Measurements from ENCODE around the gene ZNF83.
"Not testable (repeated sequence)": the region's sequence is repeated elsewhere in the genome, so short reads cannot be mapped to it uniquely, and the experiment has no call there.

Gene ZNF83

GRCh38 chr19:52638601-52639000 is 446 bp upstream of the ZNF83 start:
- Histone ChIP-seq H2BK12ac (ENCODE audit: low read length in 2 of 2) (no peak overlapping the region), H3K79me1 (replicated peaks; ENCODE audit: low read length, poor library complexity, severe bottlenecking) (peaks cover 21% of the 10 kb centered on the region), H4K91ac (ENCODE audit: low read length) (peak overlapping the region; percentile 50), H2BK15ac (ENCODE audit: low read depth, poor library complexity, severe bottlenecking) (no peak overlapping the region), H3K9ac (ENCODE audit: low read length) (peak overlapping the region; percentile 78), H2AK5ac (ENCODE audit: low read length, severe bottlenecking) (no peak overlapping the region), H2BK5ac (ENCODE audit: low read depth, low read length, poor library complexity, severe bottlenecking) (no peak overlapping the region), H3K4me1 (ENCODE audit: control insufficient read depth, insufficient read depth, low read depth, low read length) (peaks cover 7% of the 10 kb centered on the region), H3K18ac (ENCODE audit: low read depth in 1 of 2, low read length in 2 of 2) (peak overlapping the region; percentile 61 to 70), H3K23ac (ENCODE audit: low read length in 2 of 2) (no peak overlapping the region), H3K4ac (ENCODE audit: low read depth in 1 of 2, low read length in 2 of 2) (no peak overlapping the region), H3K4me3 (ENCODE audit: insufficient read depth in 1 of 2, low read depth in 1 of 2, low read length in 2 of 2) (peak overlapping the region; percentile 56 to 97), H2AFZ (ENCODE audit: low read depth, low read length) (peak overlapping the region; percentile 90), H3K14ac (ENCODE audit: low read length in 2 of 2) (peak overlapping the region in 1 of 2 experiments; percentile 35), H3K4me2 (ENCODE audit: low read length, poor library complexity, severe bottlenecking) (peak overlapping the region; percentile 82), H3K9me3 (ENCODE audit: control insufficient read depth, low read length) (no peaks in the 10 kb centered on the region), H2BK120ac (ENCODE audit: low read depth, low read length) (no peak overlapping the region), H3K36me3 (ENCODE audit: control insufficient read depth in 1 of 2, insufficient read depth in 2 of 2, low read depth in 1 of 2, low read length in 2 of 2) (peaks cover 2 to 13% of the 10 kb centered on the region in 2 experiments), H3K27me3 (ENCODE audit: control insufficient read depth in 1 of 2, insufficient read depth in 1 of 2, low read length in 2 of 2) (no peaks in the 10 kb centered on the region), H4K8ac (ENCODE audit: low read length) (peak overlapping the region; percentile 84), H3K27ac (ENCODE audit: low read length, poor library complexity, severe bottlenecking) (peak overlapping the region; percentile 76)
- DNase-seq: no peak
- WGBS: 0% methylated on average over 7 of the region's 14 CpGs

- H3K9ac ChIP-seq (ENCODE audit: low read length): peak overlapping the region; percentile 52
- H2BK120ac ChIP-seq (ENCODE audit: low read depth, low read length): no peak overlapping the region
- no peak overlapping the region for H3K23ac ChIP-seq (ENCODE audit: low read length in 2 of 2)
- no peak overlapping the region for H3K4ac ChIP-seq (ENCODE audit: low read depth in 1 of 2, low read length in 2 of 2)
- no peak for DNase-seq
- H2BK12ac ChIP-seq (ENCODE audit: low read length in 2 of 2): no peak overlapping the region
- H3K4me3 ChIP-seq (ENCODE audit: insufficient read depth in 1 of 2, low read depth in 1 of 2, low read length in 2 of 2): no peak overlapping the region
- H3K18ac ChIP-seq (ENCODE audit: low read depth in 1 of 2, low read length in 2 of 2): no peak overlapping the region
- H3K9me3 ChIP-seq (ENCODE audit: control insufficient read depth, low read length): no peaks in the 10 kb centered on the region
- no peak overlapping the region for H3K14ac ChIP-seq (ENCODE audit: low read length in 2 of 2)
- H3K4me2 ChIP-seq (ENCODE audit: low read length, poor library complexity, severe bottlenecking): no peak overlapping the region
- H3K79me1 ChIP-seq (replicated peaks; ENCODE audit: low read length, poor library complexity, severe bottlenecking): peaks cover 21% of the 10 kb centered on the region
- no peak overlapping the region for H4K8ac ChIP-seq (ENCODE audit: low read length)
- no peaks in the 10 kb centered on the region for H3K27me3 ChIP-seq (ENCODE audit: control insufficient read depth in 1 of 2, insufficient read depth in 1 of 2, low read length in 2 of 2)
- H4K91ac ChIP-seq (ENCODE audit: low read length): no peak overlapping the region
- WGBS: 95% methylated on average over 10 of the region's 11 CpGs
- H2AK5ac ChIP-seq (ENCODE audit: low read length, severe bottlenecking): no peak overlapping the region
- H2BK5ac ChIP-seq (ENCODE audit: low read depth, low read length, poor library complexity, severe bottlenecking): no peak overlapping the region
- H3K36me3 ChIP-seq (ENCODE audit: control insufficient read depth in 1 of 2, insufficient read depth in 2 of 2, low read depth in 1 of 2, low read length in 2 of 2): peaks cover 6 to 18% of the 10 kb centered on the region in 2 experiments
- H2BK15ac ChIP-seq (ENCODE audit: low read depth, poor library complexity, severe bottlenecking): no peak overlapping the region
- H3K4me1 ChIP-seq (ENCODE audit: control insufficient read depth, insufficient read depth, low read depth, low read length): peaks cover 7% of the 10 kb centered on the region
- no peak overlapping the region for H3K27ac ChIP-seq (ENCODE audit: low read length, poor library complexity, severe bottlenecking)
- H2AFZ ChIP-seq (ENCODE audit: low read depth, low read length): no peak overlapping the region
Observed at GRCh38 chr19:52635786-52636570, 2.2 kb downstream of the ZNF83 start.

GRCh38 chr19:52627441-52627840 is 10.7 kb downstream of the ZNF83 start:
- H2BK5ac ChIP-seq (ENCODE audit: low read depth, low read length, poor library complexity, severe bottlenecking); H2AFZ ChIP-seq (ENCODE audit: low read depth, low read length); H2AK5ac ChIP-seq (ENCODE audit: low read length, severe bottlenecking); H3K14ac ChIP-seq (ENCODE audit: low read length in 2 of 2); H3K4me3 ChIP-seq (ENCODE audit: insufficient read depth in 1 of 2, low read depth in 1 of 2, low read length in 2 of 2); H2BK15ac ChIP-seq (ENCODE audit: low read depth, poor library complexity, severe bottlenecking); H3K18ac ChIP-seq (ENCODE audit: low read depth in 1 of 2, low read length in 2 of 2); H3K4me1 ChIP-seq (ENCODE audit: control insufficient read depth, insufficient read depth, low read depth, low read length); H4K8ac ChIP-seq (ENCODE audit: low read length); H3K27me3 ChIP-seq (ENCODE audit: control insufficient read depth in 1 of 2, insufficient read depth in 1 of 2, low read length in 2 of 2); H3K4ac ChIP-seq (ENCODE audit: low read depth in 1 of 2, low read length in 2 of 2); H2BK12ac ChIP-seq (ENCODE audit: low read length in 2 of 2); H4K91ac ChIP-seq (ENCODE audit: low read length); DNase-seq; H3K27ac ChIP-seq (ENCODE audit: low read length, poor library complexity, severe bottlenecking); H3K4me2 ChIP-seq (ENCODE audit: low read length, poor library complexity, severe bottlenecking); H2BK120ac ChIP-seq (ENCODE audit: low read depth, low read length); H3K9ac ChIP-seq (ENCODE audit: low read length); H3K9me3 ChIP-seq (ENCODE audit: control insufficient read depth, low read length); H3K23ac ChIP-seq (ENCODE audit: low read length in 2 of 2): not testable (repeated sequence)
- Histone ChIP-seq H3K36me3 (ENCODE audit: control insufficient read depth in 1 of 2, insufficient read depth in 2 of 2, low read depth in 1 of 2, low read length in 2 of 2) (peaks cover 39 to 42% of the 10 kb centered on the region in 2 experiments), H3K79me1 (replicated peaks; ENCODE audit: low read length, poor library complexity, severe bottlenecking) (peaks cover 35% of the 10 kb centered on the region)
- WGBS: 57% methylated on average over 3 of the region's 3 CpGs

- Histone ChIP-seq H2BK5ac (ENCODE audit: low read depth, low read length, poor library complexity, severe bottlenecking) (no peak overlapping the region), H3K4me1 (ENCODE audit: control insufficient read depth, insufficient read depth, low read depth, low read length) (no peaks in the 10 kb centered on the region), H3K18ac (ENCODE audit: low read depth in 1 of 2, low read length in 2 of 2) (no peak overlapping the region), H3K36me3 (ENCODE audit: control insufficient read depth in 1 of 2, insufficient read depth in 2 of 2, low read depth in 1 of 2, low read length in 2 of 2) (peaks cover 43 to 45% of the 10 kb centered on the region in 2 experiments), H3K4me2 (ENCODE audit: low read length, poor library complexity, severe bottlenecking) (no peak overlapping the region), H3K4me3 (ENCODE audit: insufficient read depth in 1 of 2, low read depth in 1 of 2, low read length in 2 of 2) (no peak overlapping the region), H2BK120ac (ENCODE audit: low read depth, low read length) (no peak overlapping the region), H3K14ac (ENCODE audit: low read length in 2 of 2) (no peak overlapping the region), H4K91ac (ENCODE audit: low read length) (no peak overlapping the region), H3K23ac (ENCODE audit: low read length in 2 of 2) (no peak overlapping the region), H3K27ac (ENCODE audit: low read length, poor library complexity, severe bottlenecking) (no peak overlapping the region), H3K4ac (ENCODE audit: low read depth in 1 of 2, low read length in 2 of 2) (no peak overlapping the region), H2BK15ac (ENCODE audit: low read depth, poor library complexity, severe bottlenecking) (no peak overlapping the region), H3K9me3 (ENCODE audit: control insufficient read depth, low read length) (peaks cover 5% of the 10 kb centered on the region), H3K9ac (ENCODE audit: low read length) (no peak overlapping the region), H2BK12ac (ENCODE audit: low read length in 2 of 2) (no peak overlapping the region), H2AK5ac (ENCODE audit: low read length, severe bottlenecking) (no peak overlapping the region), H3K79me1 (replicated peaks; ENCODE audit: low read length, poor library complexity, severe bottlenecking) (peaks cover 36% of the 10 kb centered on the region), H3K27me3 (ENCODE audit: control insufficient read depth in 1 of 2, insufficient read depth in 1 of 2, low read length in 2 of 2) (no peaks in the 10 kb centered on the region), H4K8ac (ENCODE audit: low read length) (no peak overlapping the region), H2AFZ (ENCODE audit: low read depth, low read length) (no peak overlapping the region)
- 98% methylated on average over 5 of the region's 5 CpGs for WGBS
- DNase-seq: no peak
Observed at GRCh38 chr19:52626915-52627314, 11.2 kb downstream of the ZNF83 start.

All from mesenchymal stem cell (in vitro differentiated cells and primary cell).